GM19395 (cell line): ENCODE measurements around the gene DNER.
A peak's percentile ranks its signal among the peaks of the same experiment; 100 is the strongest.
"Not testable (repeated sequence)": the region's sequence is repeated elsewhere in the genome, so short reads cannot be mapped to it uniquely, and the experiment has no call there.

Source experiments
- ATAC-seq: cut with Tn5 transposase; IDR thresholded peaks from one replicate; pipeline ENCODE4 v1.9.1; 2021; ENCODE audit warnings: mild to moderate bottlenecking, moderate library complexity; ENCODE audit not compliant: unreplicated experiment

The DNER gene

GRCh38 chr2:229714080-229714735 lies at the start of gene DNER:
DNER (minus strand) TSS chr2:229714555; CDS start chr2:229714423, 132 bp downstream.
- peak; percentile 81 for ATAC-seq

- no peak for ATAC-seq
These were observed 47.3 kb upstream of the DNER start for GRCh38 chr2:229761663-229762062.

- ATAC-seq: not testable (repeated sequence)
These were observed 43.1 kb upstream of the DNER start for GRCh38 chr2:229757462-229757861.

GRCh38 chr2:229752970-229753729 lies 38.8 kb upstream of the DNER start:
- ATAC-seq: no peak

GRCh38 chr2:229749779-229750178 lies 35.4 kb upstream of the DNER start:
- no peak for ATAC-seq

GRCh38 chr2:229748950-229749349 lies 34.6 kb upstream of the DNER start:
- no peak for ATAC-seq

- not testable (repeated sequence) for ATAC-seq
These were observed 28.3 kb upstream of the DNER start for GRCh38 chr2:229742691-229743090.

- no peak for ATAC-seq
These were observed 25.9 kb upstream of the DNER start for GRCh38 chr2:229740279-229740678.

- ATAC-seq: no peak
These were observed 23.8 kb upstream of the DNER start for GRCh38 chr2:229738024-229738625.

GRCh38 chr2:229734410-229734809 lies 20.1 kb upstream of the DNER start:
- ATAC-seq: no peak

- no peak for ATAC-seq
These were observed 19.4 kb upstream of the DNER start for GRCh38 chr2:229733611-229734245.

- ATAC-seq: no peak
These were observed 18.5 kb upstream of the DNER start for GRCh38 chr2:229732897-229733296.

GRCh38 chr2:229731916-229732315 lies 17.6 kb upstream of the DNER start:
- no peak for ATAC-seq

GRCh38 chr2:229731363-229731762 lies 17.0 kb upstream of the DNER start:
- ATAC-seq: no peak

GRCh38 chr2:229728370-229728769 lies 14.0 kb upstream of the DNER start:
- ATAC-seq: no peak

GRCh38 chr2:229726643-229727042 lies 12.3 kb upstream of the DNER start:
- ATAC-seq: no peak

GRCh38 chr2:229725716-229726574 lies 11.6 kb upstream of the DNER start:
- ATAC-seq: no peak

- not testable (repeated sequence) for ATAC-seq
These were observed 8.8 kb upstream of the DNER start for GRCh38 chr2:229723192-229723591.

- no peak for ATAC-seq
These were observed 5.7 kb upstream of the DNER start for GRCh38 chr2:229719926-229720647.

GRCh38 chr2:229718057-229718456 lies 3.7 kb upstream of the DNER start:
- no peak for ATAC-seq
